H9 (cell line): ENCODE results near the gene PPP1R9A. TPM values are rescaled to one million over a fixed set of nuclear protein-coding genes. Genes with fewer than 3 reads are reported as not detected.

Experiments
- DNase-seq: peaks from one replicate; pipeline ENCODE4 v3.0.0-alpha.2; 2017
- H2AFZ ChIP-seq: one replicate; pipeline ENCODE4 v1.6.1; 2013; ENCODE audit warnings: mild to moderate bottlenecking, low read length, control low read depth, moderate library complexity
- H2AK5ac ChIP-seq: 2 replicates; pipeline ENCODE4 v1.6.1; 2013; ENCODE audit warnings: low read length, control low read depth, mixed read lengths; ENCODE audit not compliant: insufficient read length
- H2BK120ac ChIP-seq: one replicate; pipeline ENCODE4 v1.6.1; 2013; ENCODE audit warnings: low read depth, mild to moderate bottlenecking, low read length, control low read depth, inconsistent platforms; ENCODE audit not compliant: poor library complexity, severe bottlenecking
- H2BK12ac ChIP-seq: 2 replicates; pipeline ENCODE4 v1.6.1; 2013; ENCODE audit warnings: low read length, control low read depth, mixed read lengths, low read depth; ENCODE audit not compliant: insufficient read length
- H2BK15ac ChIP-seq: 2 replicates; pipeline ENCODE4 v1.6.1; 2013; ENCODE audit warnings: low read depth, low read length, control low read depth
- H2BK20ac ChIP-seq: one replicate; pipeline ENCODE4 v1.6.1; 2013; ENCODE audit warnings: low read depth, mild to moderate bottlenecking, low read length, control low read depth, inconsistent platforms; ENCODE audit not compliant: poor library complexity, severe bottlenecking
- H2BK5ac ChIP-seq: 2 replicates; pipeline ENCODE4 v1.6.1; 2013; ENCODE audit warnings: low read length, control low read depth, mixed read lengths; ENCODE audit not compliant: insufficient read length
- H3K14ac ChIP-seq: 2 replicates; pipeline ENCODE4 v1.6.1; 2013; ENCODE audit warnings: low read length, control low read depth; ENCODE audit not compliant: insufficient read depth
- H3K18ac ChIP-seq: 2 replicates; pipeline ENCODE4 v1.6.1; 2013; ENCODE audit warnings: low read depth, mild to moderate bottlenecking, mixed read lengths, low read length, control low read depth; ENCODE audit not compliant: insufficient read length
- H3K23ac ChIP-seq: 2 replicates; pipeline ENCODE4 v1.6.1; 2013; ENCODE audit warnings: low read length, control low read depth, mixed read lengths, low read depth; ENCODE audit not compliant: insufficient read length
- H3K23me2 ChIP-seq: 2 replicates; pipeline ENCODE4 v1.6.1; 2013; ENCODE audit warnings: low read depth, mild to moderate bottlenecking, mixed read lengths, low read length, control low read depth; ENCODE audit not compliant: insufficient read length, poor library complexity, severe bottlenecking
- H3K27ac ChIP-seq: 2 replicates; pipeline ENCODE4 v1.5.1; 2013; ENCODE audit warnings: low read length, control low read depth, mixed read lengths, low read depth; ENCODE audit not compliant: insufficient read length
- H3K27me3 ChIP-seq: 2 replicates; pipeline ENCODE4 v1.6.1; 2013; ENCODE audit warnings: low read length, control low read depth, inconsistent platforms; ENCODE audit not compliant: insufficient read depth
- H3K4ac ChIP-seq: 2 replicates; pipeline ENCODE4 v1.6.1; 2013; ENCODE audit warnings: low read depth, mild to moderate bottlenecking, control low read depth, inconsistent platforms, low read length, moderate library complexity
- H3K4me1 ChIP-seq: 2 replicates; pipeline ENCODE4 v1.6.1; 2013; ENCODE audit warnings: low read length, control low read depth, inconsistent platforms; ENCODE audit not compliant: insufficient read depth
- H3K4me2 ChIP-seq: 2 replicates; pipeline ENCODE4 v1.6.1; 2013; ENCODE audit warnings: low read length, control low read depth, mixed read lengths; ENCODE audit not compliant: insufficient read length, insufficient read depth
- H3K56ac ChIP-seq: 2 replicates; pipeline ENCODE4 v1.6.1; 2013; ENCODE audit warnings: low read depth, mild to moderate bottlenecking, mixed read lengths, low read length, control low read depth; ENCODE audit not compliant: insufficient read length
- H3K79me1 ChIP-seq: 2 replicates; pipeline ENCODE4 v1.6.1; 2013; ENCODE audit warnings: low read depth, mild to moderate bottlenecking, moderate library complexity, low read length, control low read depth, inconsistent platforms; ENCODE audit not compliant: insufficient read depth, poor library complexity, severe bottlenecking
- H3K79me2 ChIP-seq: 2 replicates; pipeline ENCODE4 v1.6.1; 2013; ENCODE audit warnings: low read length, control low read depth, inconsistent platforms; ENCODE audit not compliant: insufficient read depth
- H3K9ac ChIP-seq: 2 replicates; pipeline ENCODE4 v1.6.1; 2013; ENCODE audit warnings: low read length, control low read depth, mixed read lengths; ENCODE audit not compliant: insufficient read length; ENCODE audit errors: extremely low read depth
- H3K9me3 ChIP-seq: one replicate; pipeline ENCODE4 v1.6.1; 2013; ENCODE audit warnings: low read depth, low read length, inconsistent platforms; ENCODE audit not compliant: control insufficient read depth
- H3T11ph ChIP-seq: one replicate; pipeline ENCODE4 v1.6.1; 2013; ENCODE audit warnings: mild to moderate bottlenecking, low read length, control low read depth, inconsistent platforms
- H4K20me1 ChIP-seq: one replicate; pipeline ENCODE4 v1.6.1; 2013; ENCODE audit not compliant: control insufficient read depth, insufficient read length, insufficient read depth
- H4K5ac ChIP-seq: 2 replicates; pipeline ENCODE4 v1.6.1; 2013; ENCODE audit warnings: low read depth, mild to moderate bottlenecking, mixed read lengths, low read length, control low read depth; ENCODE audit not compliant: insufficient read length
- H4K8ac ChIP-seq: replicated peaks from 2 replicates; pipeline ENCODE4 v1.6.1; 2013; ENCODE audit warnings: low read length, control low read depth, mixed read lengths, low read depth; ENCODE audit not compliant: insufficient read length
- H4K91ac ChIP-seq: 2 replicates; pipeline ENCODE4 v1.6.1; 2013; ENCODE audit warnings: low read depth, mild to moderate bottlenecking, moderate library complexity, mixed read lengths, low read length, control low read depth; ENCODE audit not compliant: insufficient read length
- H3K27ac Mint-ChIP-seq, 3 experiments: 2 replicates in 2 of 3; 3 replicates in 1 of 3; pipeline ENCODE4 v1.8.0; 2020 to 2021; ENCODE audit warnings: mixed read lengths in 3 of 3, mild to moderate bottlenecking in 1 of 3, moderate library complexity in 1 of 3
- H3K27me3 Mint-ChIP-seq: 2 replicates; pipeline ENCODE4 v1.8.0; 2021; ENCODE audit warnings: low read depth, mild to moderate bottlenecking, moderate library complexity, mixed read lengths
- H3K36me3 Mint-ChIP-seq, 3 experiments: 2 replicates in 2 of 3; 3 replicates in 1 of 3; pipeline ENCODE4 v1.8.0; 2020 to 2021; ENCODE audit warnings: low read depth in 3 of 3, mixed read lengths in 3 of 3; ENCODE audit not compliant: insufficient read depth in 1 of 3
- H3K4me1 Mint-ChIP-seq, 2 experiments: 2 replicates each; pipeline ENCODE4 v1.8.0; 2020; ENCODE audit warnings: mixed read lengths in 2 of 2
- H3K4me3 Mint-ChIP-seq, 2 experiments: 2 replicates in 1 of 2; 3 replicates in 1 of 2; pipeline ENCODE4 v1.8.0; 2020 to 2021; ENCODE audit warnings: mild to moderate bottlenecking in 2 of 2, mixed read lengths in 2 of 2, moderate library complexity in 1 of 2
- H3K9me3 Mint-ChIP-seq, 2 experiments: 2 replicates in 1 of 2; 3 replicates in 1 of 2; pipeline ENCODE4 v1.8.0; 2020; ENCODE audit warnings: mild to moderate bottlenecking in 2 of 2, mixed read lengths in 2 of 2, moderate library complexity in 1 of 2
- WGBS: extraction: QIAGEN DNeasy Blood & Tissue Kit; methylation state at CpG from one replicate; pipeline ENCODE4 v1.1.7; 2013; ENCODE audit warnings: missing lambda C conversion rate, low lambda C conversion rate, mixed read lengths; ENCODE audit not compliant: insufficient read length; ENCODE audit errors: extremely low coverage; 5-methylcytosine and 5-hydroxymethylcytosine counted together
- total RNA-seq: library from RNA; stranded (reverse); gene quantifications from 2 replicates; pipeline ENCODE4 v1.2.1, GENCODE V29; 2021
- TF ChIP-seq, protein P1 (sequence below): fragments of 200-600 bp; sonication (generic); conservative IDR thresholded peaks from 3 replicates; pipeline ENCODE4 v1.8.0; 2021; ENCODE audit warnings: antibody characterized with exemption, mild to moderate bottlenecking

Gene PPP1R9A
- total RNA-seq, 1 experiment from 2014 or later = 17.0 TPM

DNA sequence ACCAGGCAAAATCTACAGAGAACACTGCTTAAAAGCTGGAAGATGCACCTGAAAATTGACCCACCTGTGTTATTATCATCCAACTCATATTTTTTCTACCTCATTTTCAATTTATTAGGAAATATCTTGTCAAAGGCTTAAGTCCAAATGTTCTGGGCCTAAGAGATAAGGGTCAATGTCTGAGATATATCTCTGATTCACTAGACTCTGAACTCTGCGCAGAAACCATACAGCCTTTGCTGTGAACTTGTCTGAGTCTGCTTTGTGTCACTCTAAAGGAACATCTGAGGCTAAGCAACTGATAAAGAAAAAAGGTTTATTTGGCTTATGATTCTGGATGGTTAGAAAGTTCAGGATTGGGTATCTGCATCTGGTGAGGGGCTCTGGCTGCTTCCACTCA lies 413.3 kb downstream of the PPP1R9A start:
- no CpG with 5 or more reads among the region's 1 CpG for WGBS
- no peak for DNase-seq
- no peak overlapping the region for H3K9ac ChIP-seq
- Mint-ChIP-seq H3K27me3 (peaks cover 23% of the 10 kb centered on the region), H3K4me1 (peaks cover 11 to 20% of the 10 kb centered on the region in 2 experiments), H3K9me3 (no peaks in the 10 kb centered on the region), H3K27ac (no peak overlapping the region), H3K4me3 (no peak overlapping the region), H3K36me3 (no peaks in the 10 kb centered on the region)
- H2AK5ac ChIP-seq = no peak overlapping the region
- TF ChIP-seq, protein P1, sequence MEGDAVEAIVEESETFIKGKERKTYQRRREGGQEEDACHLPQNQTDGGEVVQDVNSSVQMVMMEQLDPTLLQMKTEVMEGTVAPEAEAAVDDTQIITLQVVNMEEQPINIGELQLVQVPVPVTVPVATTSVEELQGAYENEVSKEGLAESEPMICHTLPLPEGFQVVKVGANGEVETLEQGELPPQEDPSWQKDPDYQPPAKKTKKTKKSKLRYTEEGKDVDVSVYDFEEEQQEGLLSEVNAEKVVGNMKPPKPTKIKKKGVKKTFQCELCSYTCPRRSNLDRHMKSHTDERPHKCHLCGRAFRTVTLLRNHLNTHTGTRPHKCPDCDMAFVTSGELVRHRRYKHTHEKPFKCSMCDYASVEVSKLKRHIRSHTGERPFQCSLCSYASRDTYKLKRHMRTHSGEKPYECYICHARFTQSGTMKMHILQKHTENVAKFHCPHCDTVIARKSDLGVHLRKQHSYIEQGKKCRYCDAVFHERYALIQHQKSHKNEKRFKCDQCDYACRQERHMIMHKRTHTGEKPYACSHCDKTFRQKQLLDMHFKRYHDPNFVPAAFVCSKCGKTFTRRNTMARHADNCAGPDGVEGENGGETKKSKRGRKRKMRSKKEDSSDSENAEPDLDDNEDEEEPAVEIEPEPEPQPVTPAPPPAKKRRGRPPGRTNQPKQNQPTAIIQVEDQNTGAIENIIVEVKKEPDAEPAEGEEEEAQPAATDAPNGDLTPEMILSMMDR = no peak
- H3K4ac ChIP-seq = no peak overlapping the region
- H3K56ac ChIP-seq = no peak overlapping the region
- H2BK20ac ChIP-seq = no peak overlapping the region
- no peaks in the 10 kb centered on the region for H3K79me1 ChIP-seq
- no peak overlapping the region for H3K27ac ChIP-seq
- H3T11ph ChIP-seq = no peak overlapping the region
- peaks cover 3% of the 10 kb centered on the region for H3K23me2 ChIP-seq
- peaks cover 2% of the 10 kb centered on the region; the same call in 1 of the 2 replicates for H3K27me3 ChIP-seq
- H4K8ac ChIP-seq = no peak overlapping the region
- H3K18ac ChIP-seq = no peak overlapping the region
- no peak overlapping the region for H2BK5ac ChIP-seq
- no peaks in the 10 kb centered on the region for H3K9me3 ChIP-seq
- no peak overlapping the region for H2AFZ ChIP-seq
- H2BK12ac ChIP-seq = no peak overlapping the region
- H2BK15ac ChIP-seq = no peak overlapping the region
- no peaks in the 10 kb centered on the region for H3K4me1 ChIP-seq
- no peak overlapping the region for H4K91ac ChIP-seq
- H3K4me2 ChIP-seq = no peak overlapping the region
- no peaks in the 10 kb centered on the region for H3K79me2 ChIP-seq
- H4K20me1 ChIP-seq = no peaks in the 10 kb centered on the region
- no peak overlapping the region for H3K14ac ChIP-seq
- no peak overlapping the region for H3K23ac ChIP-seq
- no peak overlapping the region for H2BK120ac ChIP-seq
- H4K5ac ChIP-seq = no peak overlapping the region
